ENCODE measurements around the gene RNF223. TPM values are rescaled to one million over a fixed set of nuclear protein-coding genes. Genes with fewer than 3 reads are reported as not detected.

The RNF223 gene
- total RNA-seq, 4 donors from 2014 or later, result 3.0 to 7.5 (median 5.0) TPM

DNA sequence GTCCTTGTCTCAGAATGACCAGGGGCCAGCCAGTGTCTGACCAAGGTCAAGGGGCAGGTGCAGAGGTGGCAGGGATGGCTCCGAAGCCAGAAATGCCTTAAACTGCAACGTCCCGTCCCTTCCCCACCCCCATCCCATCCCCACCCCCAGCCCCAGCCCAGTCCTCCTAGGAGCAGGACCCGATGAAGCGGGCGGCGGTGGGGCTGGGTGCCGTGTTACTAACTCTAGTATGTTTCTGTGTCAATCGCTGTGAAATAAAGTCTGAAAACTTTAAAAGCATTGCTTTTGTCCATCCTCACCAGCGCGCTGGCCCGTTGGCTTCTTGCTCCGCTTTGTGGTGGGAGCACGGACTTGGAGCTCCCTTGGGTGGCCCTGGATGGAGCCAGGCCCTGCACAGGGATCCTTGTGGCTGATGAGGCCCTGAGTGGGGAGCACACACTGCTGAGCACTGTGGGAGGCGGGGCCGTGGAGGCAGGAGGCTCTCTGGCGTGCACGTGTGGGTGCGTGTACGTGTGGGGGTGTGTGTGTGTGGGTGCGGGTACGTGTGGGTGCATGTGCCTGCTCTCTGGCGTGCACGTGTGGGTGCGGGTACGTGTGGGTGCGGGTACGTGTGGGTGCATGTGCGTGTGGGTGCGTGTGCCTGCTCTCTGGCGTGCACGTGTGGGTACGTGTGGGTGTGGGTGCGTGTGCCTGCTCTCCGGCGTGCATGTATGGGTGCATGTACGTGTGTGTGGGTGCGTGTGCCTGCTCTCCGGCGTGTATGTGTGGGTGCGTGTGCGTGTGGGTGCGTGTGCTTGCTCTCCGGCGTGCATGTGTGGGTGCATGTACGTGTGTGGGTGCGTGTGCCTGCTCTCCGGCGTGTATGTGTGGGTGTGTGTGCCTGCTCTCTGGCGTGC lies 18.0 kb downstream of the RNF223 start:
- no peaks in the 10 kb centered on the region for H3K36me3 ChIP-seq
- peaks cover 9 to 26% (median 20%) of the 10 kb centered on the region in 4 donors for H3K4me1 ChIP-seq
- H3K9me3 ChIP-seq, result no peaks in the 10 kb centered on the region
- H3K27me3 ChIP-seq, result peaks cover 45% of the 10 kb centered on the region
- no peak overlapping the region for H3K4me3 ChIP-seq
- DNase-seq, result no peak
- TF ChIP-seq, protein P1, sequence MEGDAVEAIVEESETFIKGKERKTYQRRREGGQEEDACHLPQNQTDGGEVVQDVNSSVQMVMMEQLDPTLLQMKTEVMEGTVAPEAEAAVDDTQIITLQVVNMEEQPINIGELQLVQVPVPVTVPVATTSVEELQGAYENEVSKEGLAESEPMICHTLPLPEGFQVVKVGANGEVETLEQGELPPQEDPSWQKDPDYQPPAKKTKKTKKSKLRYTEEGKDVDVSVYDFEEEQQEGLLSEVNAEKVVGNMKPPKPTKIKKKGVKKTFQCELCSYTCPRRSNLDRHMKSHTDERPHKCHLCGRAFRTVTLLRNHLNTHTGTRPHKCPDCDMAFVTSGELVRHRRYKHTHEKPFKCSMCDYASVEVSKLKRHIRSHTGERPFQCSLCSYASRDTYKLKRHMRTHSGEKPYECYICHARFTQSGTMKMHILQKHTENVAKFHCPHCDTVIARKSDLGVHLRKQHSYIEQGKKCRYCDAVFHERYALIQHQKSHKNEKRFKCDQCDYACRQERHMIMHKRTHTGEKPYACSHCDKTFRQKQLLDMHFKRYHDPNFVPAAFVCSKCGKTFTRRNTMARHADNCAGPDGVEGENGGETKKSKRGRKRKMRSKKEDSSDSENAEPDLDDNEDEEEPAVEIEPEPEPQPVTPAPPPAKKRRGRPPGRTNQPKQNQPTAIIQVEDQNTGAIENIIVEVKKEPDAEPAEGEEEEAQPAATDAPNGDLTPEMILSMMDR (IDR thresholded peaks at IDR 0.05), result no peak
- TF ChIP-seq EP300 (IDR thresholded peaks at IDR 0.05; ENCODE audit: low read depth) (no peak), POLR2A (IDR thresholded peaks at IDR 0.05) (no peak), POLR2AphosphoS5 (IDR thresholded peaks at IDR 0.05) (no peak)
- WGBS, 2 donors (ENCODE audit: low coverage in 1 of 2), result 85% methylated on average over 47 of the region's 50 CpGs; no CpG with 5 or more reads in 1 of the 2 donors
- no peak overlapping the region for H3K27ac ChIP-seq
- in situ Hi-C loops (cut with MboI; ENCODE audit: low pct_ligation_motif_present in 1 of 4, low pct_unique_long_range_greater_than_20kb in 1 of 4, low sequenced_read_pairs in 3 of 4), result no loop called here
- intact Hi-C loops (cut with DNase I; ENCODE audit: low total_unique reads), result no loop called here

DNA sequence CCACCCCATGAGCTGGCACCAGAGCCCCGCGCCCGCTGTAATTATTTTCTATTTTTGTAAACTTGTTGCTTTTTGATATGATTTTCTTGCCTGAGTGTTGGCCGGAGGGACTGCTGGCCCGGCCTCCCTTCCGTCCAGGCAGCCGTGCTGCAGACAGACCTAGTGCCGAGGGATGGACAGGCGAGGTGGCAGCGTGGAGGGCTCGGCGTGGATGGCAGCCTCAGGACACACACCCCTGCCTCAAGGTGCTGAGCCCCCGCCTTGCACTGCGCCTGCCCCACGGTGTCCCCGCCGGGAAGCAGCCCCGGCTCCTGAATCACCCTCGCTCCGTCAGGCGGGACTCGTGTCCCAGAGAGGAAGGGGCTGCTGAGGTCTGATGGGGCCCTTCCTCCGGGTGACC lies 19.1 kb downstream of the RNF223 start:
- TF ChIP-seq, protein P1 (IDR thresholded peaks at IDR 0.05), result no peak
- TF ChIP-seq POLR2A (IDR thresholded peaks at IDR 0.05), result no peak
- no peak for TF ChIP-seq EP300 (IDR thresholded peaks at IDR 0.05; ENCODE audit: low read depth)
- TF ChIP-seq POLR2AphosphoS5 (IDR thresholded peaks at IDR 0.05), result no peak
- H3K36me3 ChIP-seq, result no peaks in the 10 kb centered on the region
- no peaks in the 10 kb centered on the region for H3K9me3 ChIP-seq
- DNase-seq, result no peak
- H3K4me3 ChIP-seq, result no peak overlapping the region
- intact Hi-C loops (cut with DNase I; ENCODE audit: low total_unique reads) (no loop called here), in situ Hi-C loops (cut with MboI; ENCODE audit: low pct_ligation_motif_present in 1 of 4, low pct_unique_long_range_greater_than_20kb in 1 of 4, low sequenced_read_pairs in 3 of 4) (no loop called here)
- peaks cover 34% of the 10 kb centered on the region for H3K27me3 ChIP-seq
- 90% methylated on average over 2 to 23 of the region's 23 CpGs for WGBS, 2 donors (ENCODE audit: low coverage in 1 of 2)
- peaks cover 9 to 27% (median 18%) of the 10 kb centered on the region in 4 donors for H3K4me1 ChIP-seq
- H3K27ac ChIP-seq, result no peak overlapping the region

DNA sequence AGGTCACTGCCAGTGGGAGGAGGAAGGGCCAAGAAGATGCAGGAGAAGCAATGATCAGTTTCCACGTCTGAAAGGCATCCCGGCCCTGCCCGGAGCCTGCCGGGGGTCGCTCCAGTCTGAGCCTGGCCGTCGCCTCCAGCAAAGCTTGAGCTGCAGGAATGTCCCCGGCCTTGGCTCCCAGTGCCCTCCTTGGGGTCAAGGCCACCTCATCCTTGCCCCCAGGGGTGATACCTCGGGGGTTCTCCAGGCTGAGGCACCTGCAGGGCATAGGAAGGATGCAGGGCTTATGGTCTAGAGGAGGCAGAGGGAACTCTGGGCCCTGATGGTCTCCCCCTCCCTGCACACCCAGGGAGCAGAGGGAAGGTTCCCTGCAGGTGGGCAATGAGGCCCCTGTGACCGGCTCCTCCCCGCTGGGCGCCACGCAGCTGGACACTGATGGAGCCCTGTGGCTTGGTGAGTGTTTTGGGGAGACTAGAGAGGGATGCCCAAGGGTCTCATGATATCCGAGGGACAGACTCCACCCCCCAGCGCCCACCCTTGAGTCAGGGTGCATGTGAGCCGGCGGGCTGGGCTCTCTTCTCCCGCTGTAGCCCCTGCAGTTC lies 19.9 kb downstream of the RNF223 start:
- intact Hi-C loops (cut with DNase I; ENCODE audit: low total_unique reads), result no loop called here
- no peak overlapping the region for H3K4me3 ChIP-seq
- in situ Hi-C loops (cut with MboI; ENCODE audit: low pct_ligation_motif_present in 1 of 4, low pct_unique_long_range_greater_than_20kb in 1 of 4, low sequenced_read_pairs in 3 of 4), result no loop called here
- peaks cover 5 to 20% (median 12%) of the 10 kb centered on the region in 4 donors for H3K4me1 ChIP-seq
- no peaks in the 10 kb centered on the region for H3K36me3 ChIP-seq
- peaks cover 26% of the 10 kb centered on the region for H3K27me3 ChIP-seq
- no peak for DNase-seq
- 95% methylated on average over 18 of the region's 18 CpGs; no CpG with 5 or more reads in 1 of the 2 donors for WGBS, 2 donors (ENCODE audit: low coverage in 1 of 2)
- TF ChIP-seq, protein P1 (IDR thresholded peaks at IDR 0.05), result no peak
- no peak for TF ChIP-seq POLR2AphosphoS5 (IDR thresholded peaks at IDR 0.05)
- TF ChIP-seq POLR2A (IDR thresholded peaks at IDR 0.05), result no peak
- no peak for TF ChIP-seq EP300 (IDR thresholded peaks at IDR 0.05; ENCODE audit: low read depth)
- H3K9me3 ChIP-seq, result no peaks in the 10 kb centered on the region
- no peak overlapping the region for H3K27ac ChIP-seq

GRCh38 chr1:1053682-1054081 lies 20.4 kb downstream of the RNF223 start:
- WGBS, 2 donors (ENCODE audit: low coverage in 1 of 2), result 94% methylated on average over 18 of the region's 18 CpGs; no CpG with 5 or more reads in 1 of the 2 donors
- Histone ChIP-seq H3K27ac (no peak overlapping the region), H3K9me3 (no peaks in the 10 kb centered on the region), H3K27me3 (peaks cover 21% of the 10 kb centered on the region), H3K36me3 (no peaks in the 10 kb centered on the region), H3K4me1 (peaks cover 0 to 14% (median 6%) of the 10 kb centered on the region in 4 donors), H3K4me3 (no peak overlapping the region)
- no peak for TF ChIP-seq EP300 (IDR thresholded peaks at IDR 0.05; ENCODE audit: low read depth)
- TF ChIP-seq POLR2A (IDR thresholded peaks at IDR 0.05), result no peak
- TF ChIP-seq, protein P1 (IDR thresholded peaks at IDR 0.05), result no peak
- no peak for TF ChIP-seq POLR2AphosphoS5 (IDR thresholded peaks at IDR 0.05)
- intact Hi-C loops (cut with DNase I; ENCODE audit: low total_unique reads) (no loop called here), in situ Hi-C loops (cut with MboI; ENCODE audit: low pct_ligation_motif_present in 1 of 4, low pct_unique_long_range_greater_than_20kb in 1 of 4, low sequenced_read_pairs in 3 of 4) (no loop called here)
- DNase-seq, result no peak
